Calu3 (cell line): Measurements from ENCODE around the gene CENPA. TPM values are rescaled to one million over a fixed set of nuclear protein-coding genes. Genes with fewer than 3 reads are reported as not detected.

ENCODE experiments used
- BruUV-seq: library from RNA; stranded (reverse); fragments of 400-500 nt; replicated peaks from 2 replicates; lab custom pipeline; 2021; lab: Mats Ljungman, UMichigan
- CTCF ChIA-PET: fragments of 300-600 bp; sonication (Branson Sonifier 250); formaldehyde crosslinking; loops from one replicate; lab custom pipeline; 2022; ENCODE audit warnings: antibody characterized with exemption; lab: Charles Lee
- DNase-seq: peaks from one replicate; pipeline ENCODE4 v3.0.0; 2022
- H3K27ac Mint-ChIP-seq: one replicate; pipeline ENCODE4 v1.8.0; 2022; ENCODE audit warnings: mixed read lengths; ENCODE audit not compliant: unreplicated experiment
- H3K27me3 Mint-ChIP-seq: one replicate; pipeline ENCODE4 v1.8.0; 2022; ENCODE audit warnings: mixed read lengths; ENCODE audit not compliant: unreplicated experiment
- H3K36me3 Mint-ChIP-seq: one replicate; pipeline ENCODE4 v1.8.0; 2022; ENCODE audit warnings: mild to moderate bottlenecking, moderate library complexity, mixed read lengths; ENCODE audit not compliant: insufficient read depth, unreplicated experiment
- H3K4me1 Mint-ChIP-seq: one replicate; pipeline ENCODE4 v1.8.0; 2022; ENCODE audit warnings: mild to moderate bottlenecking, low read depth, mixed read lengths; ENCODE audit not compliant: unreplicated experiment
- H3K4me3 Mint-ChIP-seq: one replicate; pipeline ENCODE4 v1.8.0; 2022; ENCODE audit warnings: mild to moderate bottlenecking, low read depth, moderate library complexity, mixed read lengths; ENCODE audit not compliant: unreplicated experiment
- H3K9me3 Mint-ChIP-seq: one replicate; pipeline ENCODE4 v1.8.0; 2022; ENCODE audit warnings: low read depth, mixed read lengths; ENCODE audit not compliant: unreplicated experiment
- intact Hi-C: fragments of 100-400 bp; cut with micrococcal nuclease; formaldehyde crosslinking; loops from one replicate; pipeline ENCODE4 v1.10.0; 2022; ENCODE audit not compliant: unreplicated experiment
- total RNA-seq: library from RNA; stranded (reverse); gene quantifications from 2 replicates; pipeline ENCODE4 v1.2.3, GENCODE V29; 2022
- TF ChIP-seq, protein P1 (sequence below): fragments of 200-600 bp; IDR thresholded peaks from one replicate; pipeline ENCODE4 v1.8.0; 2022; ENCODE audit warnings: antibody characterized with exemption; ENCODE audit not compliant: unreplicated experiment

The CENPA gene
- total RNA-seq, 1 experiment from 2014 or later = 33.2 TPM

GRCh38 chr2:26801796-26802195, 15.9 kb downstream of the CENPA start:
- CTCF ChIA-PET = interaction anchor here (0.7 kb wide), 3 partner anchors 15 to 215 kb away, joined by 3 to 7 read pairs (median 6); no protein-coding TSS in a partner anchor
- H3K9me3 Mint-ChIP-seq = no peaks in the 10 kb centered on the region
- BruUV-seq = no TSS peak
- no peak overlapping the region for H3K27ac Mint-ChIP-seq
- no peaks in the 10 kb centered on the region for H3K4me1 Mint-ChIP-seq
- TF ChIP-seq, protein P1, sequence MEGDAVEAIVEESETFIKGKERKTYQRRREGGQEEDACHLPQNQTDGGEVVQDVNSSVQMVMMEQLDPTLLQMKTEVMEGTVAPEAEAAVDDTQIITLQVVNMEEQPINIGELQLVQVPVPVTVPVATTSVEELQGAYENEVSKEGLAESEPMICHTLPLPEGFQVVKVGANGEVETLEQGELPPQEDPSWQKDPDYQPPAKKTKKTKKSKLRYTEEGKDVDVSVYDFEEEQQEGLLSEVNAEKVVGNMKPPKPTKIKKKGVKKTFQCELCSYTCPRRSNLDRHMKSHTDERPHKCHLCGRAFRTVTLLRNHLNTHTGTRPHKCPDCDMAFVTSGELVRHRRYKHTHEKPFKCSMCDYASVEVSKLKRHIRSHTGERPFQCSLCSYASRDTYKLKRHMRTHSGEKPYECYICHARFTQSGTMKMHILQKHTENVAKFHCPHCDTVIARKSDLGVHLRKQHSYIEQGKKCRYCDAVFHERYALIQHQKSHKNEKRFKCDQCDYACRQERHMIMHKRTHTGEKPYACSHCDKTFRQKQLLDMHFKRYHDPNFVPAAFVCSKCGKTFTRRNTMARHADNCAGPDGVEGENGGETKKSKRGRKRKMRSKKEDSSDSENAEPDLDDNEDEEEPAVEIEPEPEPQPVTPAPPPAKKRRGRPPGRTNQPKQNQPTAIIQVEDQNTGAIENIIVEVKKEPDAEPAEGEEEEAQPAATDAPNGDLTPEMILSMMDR = no peak
- DNase-seq = no peak
- intact Hi-C loops = no loop called here
- no peak overlapping the region for H3K4me3 Mint-ChIP-seq
- H3K36me3 Mint-ChIP-seq = peaks cover 13% of the 10 kb centered on the region
- no peaks in the 10 kb centered on the region for H3K27me3 Mint-ChIP-seq

- Mint-ChIP-seq H3K27me3 (peaks cover 11% of the 10 kb centered on the region), H3K4me1 (no peaks in the 10 kb centered on the region), H3K9me3 (no peaks in the 10 kb centered on the region), H3K4me3 (no peak overlapping the region), H3K36me3 (peaks cover 3% of the 10 kb centered on the region), H3K27ac (no peak overlapping the region)
- TF ChIP-seq, protein P1 = no peak
- no peak for DNase-seq
- CTCF ChIA-PET = no interaction called here
- intact Hi-C loops = no loop called here
- BruUV-seq = no TSS peak
Measured at GRCh38 chr2:26805241-26805676, 19.4 kb downstream of the CENPA start.

DNA sequence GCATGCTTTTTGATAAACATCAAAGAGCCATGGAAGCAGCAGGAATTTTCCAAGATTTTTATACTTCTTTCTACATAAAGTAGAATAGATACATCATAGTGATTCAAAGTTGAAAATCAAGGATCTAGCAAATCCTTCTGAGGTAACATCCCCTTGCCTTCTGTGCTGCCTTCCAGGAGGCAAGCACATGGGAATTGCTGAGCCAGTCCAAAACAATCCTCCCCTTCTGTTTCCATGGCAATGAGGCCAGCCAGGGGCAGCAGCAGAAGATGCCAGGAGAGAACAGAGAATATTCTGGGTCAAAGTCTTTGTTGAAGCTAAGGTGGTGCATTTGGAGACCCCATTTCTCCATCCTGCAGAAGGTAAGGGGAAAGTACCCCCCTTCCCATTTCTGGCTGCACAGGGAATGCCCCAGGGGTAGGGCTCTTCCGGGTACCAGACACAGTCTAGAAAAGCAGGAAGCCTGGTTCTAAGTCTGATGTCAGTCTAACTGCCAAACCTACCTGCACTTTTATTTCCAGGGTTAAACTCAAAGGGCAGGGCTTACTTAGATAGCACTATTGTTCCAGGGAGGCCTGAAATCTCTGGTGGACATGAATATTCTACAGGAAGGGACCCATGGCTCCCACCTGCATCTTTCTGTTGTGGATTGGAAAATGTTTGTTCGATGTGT, 22.1 kb downstream of the CENPA start:
- Mint-ChIP-seq H3K4me1 (no peaks in the 10 kb centered on the region), H3K27ac (no peak overlapping the region), H3K27me3 (peaks cover 38% of the 10 kb centered on the region), H3K4me3 (no peak overlapping the region), H3K36me3 (no peaks in the 10 kb centered on the region), H3K9me3 (no peaks in the 10 kb centered on the region)
- TF ChIP-seq, protein P1 = no peak
- CTCF ChIA-PET = no interaction called here
- BruUV-seq = no TSS peak
- no peak for DNase-seq
- intact Hi-C loops = no loop called here

DNA sequence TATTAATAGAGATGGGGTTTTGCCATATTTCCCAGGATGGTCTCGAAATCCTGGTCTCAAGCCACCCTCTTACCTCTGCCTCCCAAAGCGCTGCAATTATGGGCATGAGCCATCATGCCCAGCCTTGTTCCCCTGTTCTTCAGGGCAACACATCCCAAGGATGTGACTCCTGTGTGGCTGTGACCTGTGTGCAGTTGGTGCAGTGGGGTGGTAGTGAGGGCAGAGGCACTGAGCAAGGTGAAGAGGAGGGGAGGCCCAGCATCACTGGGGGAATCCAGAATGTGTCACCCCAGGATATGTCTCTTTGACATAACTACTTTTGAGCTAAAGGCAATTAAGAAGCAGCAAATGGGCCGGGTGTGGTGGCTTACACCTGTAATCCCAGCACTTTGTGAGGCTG, 23.4 kb downstream of the CENPA start:
- CTCF ChIA-PET = no interaction called here
- no TSS peak for BruUV-seq
- no peaks in the 10 kb centered on the region for H3K9me3 Mint-ChIP-seq
- H3K36me3 Mint-ChIP-seq = no peaks in the 10 kb centered on the region
- peaks cover 49% of the 10 kb centered on the region for H3K27me3 Mint-ChIP-seq
- TF ChIP-seq, protein P1 = no peak
- intact Hi-C loops = no loop called here
- no peak overlapping the region for H3K4me3 Mint-ChIP-seq
- H3K4me1 Mint-ChIP-seq = no peaks in the 10 kb centered on the region
- no peak for DNase-seq
- H3K27ac Mint-ChIP-seq = no peak overlapping the region
